Measurements from ENCODE around the gene RHBDD1.

DNA sequence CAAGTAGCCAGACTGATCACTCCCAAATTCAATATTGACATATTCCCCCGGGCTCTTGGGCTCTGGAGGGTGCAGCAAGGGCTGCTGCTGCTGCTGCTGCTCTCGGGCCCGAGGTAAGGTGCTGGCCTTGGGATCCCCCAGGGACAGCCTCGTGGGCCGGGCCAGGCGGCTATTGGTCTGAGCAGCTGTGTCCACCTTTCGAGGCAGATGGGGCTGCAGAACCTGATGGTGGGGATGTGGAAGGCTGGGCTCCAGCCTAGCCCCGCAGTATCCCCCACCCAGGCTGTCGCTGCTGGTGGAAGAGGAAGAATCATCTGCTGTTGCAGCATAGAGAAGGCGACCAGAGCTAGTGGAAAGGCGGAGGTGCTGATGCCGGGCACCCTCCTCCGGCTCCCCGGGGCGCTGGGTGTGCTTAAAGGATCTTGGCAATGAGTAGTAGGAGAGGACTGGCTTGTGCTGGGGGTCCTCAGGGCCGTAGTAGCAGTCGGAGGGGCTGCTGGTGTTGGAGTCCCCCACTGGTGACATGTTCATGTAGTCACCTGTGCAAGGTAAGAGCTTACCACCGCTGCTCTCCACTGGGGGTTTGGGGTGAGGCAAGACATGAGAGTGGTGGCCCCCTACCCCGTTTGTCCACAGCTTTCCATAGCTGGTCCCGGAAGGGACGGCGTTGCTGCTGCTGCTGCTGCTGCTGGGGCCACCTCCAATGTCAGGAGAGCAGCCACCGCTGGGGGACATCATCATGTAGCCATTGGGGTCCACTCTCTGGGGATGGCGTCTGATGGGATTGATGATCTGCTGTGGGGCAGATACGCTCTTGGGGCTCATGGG lies 39.6 kb upstream of the RHBDD1 start:
- TF ChIP-seq, protein P1, sequence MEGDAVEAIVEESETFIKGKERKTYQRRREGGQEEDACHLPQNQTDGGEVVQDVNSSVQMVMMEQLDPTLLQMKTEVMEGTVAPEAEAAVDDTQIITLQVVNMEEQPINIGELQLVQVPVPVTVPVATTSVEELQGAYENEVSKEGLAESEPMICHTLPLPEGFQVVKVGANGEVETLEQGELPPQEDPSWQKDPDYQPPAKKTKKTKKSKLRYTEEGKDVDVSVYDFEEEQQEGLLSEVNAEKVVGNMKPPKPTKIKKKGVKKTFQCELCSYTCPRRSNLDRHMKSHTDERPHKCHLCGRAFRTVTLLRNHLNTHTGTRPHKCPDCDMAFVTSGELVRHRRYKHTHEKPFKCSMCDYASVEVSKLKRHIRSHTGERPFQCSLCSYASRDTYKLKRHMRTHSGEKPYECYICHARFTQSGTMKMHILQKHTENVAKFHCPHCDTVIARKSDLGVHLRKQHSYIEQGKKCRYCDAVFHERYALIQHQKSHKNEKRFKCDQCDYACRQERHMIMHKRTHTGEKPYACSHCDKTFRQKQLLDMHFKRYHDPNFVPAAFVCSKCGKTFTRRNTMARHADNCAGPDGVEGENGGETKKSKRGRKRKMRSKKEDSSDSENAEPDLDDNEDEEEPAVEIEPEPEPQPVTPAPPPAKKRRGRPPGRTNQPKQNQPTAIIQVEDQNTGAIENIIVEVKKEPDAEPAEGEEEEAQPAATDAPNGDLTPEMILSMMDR (IDR thresholded peaks at IDR 0.05) = no peak
- TF ChIP-seq POLR2A (IDR thresholded peaks at IDR 0.05) = no peak
- TF ChIP-seq POLR2AphosphoS5 (IDR thresholded peaks at IDR 0.05) = no peak

All from stomach (tissue), 4 donors.